Fibroblast of pulmonary artery (primary cell): Measurements from ENCODE around the gene MINDY3.
"Not testable (repeated sequence)": the region's sequence is repeated elsewhere in the genome, so short reads cannot be mapped to it uniquely, and the experiment has no call there.

Experiments
- DNase-seq: peaks from one replicate; pipeline ENCODE4 v3.0.0-alpha.2; 2010; ENCODE audit warnings: low read depth
- H3K4me3 ChIP-seq: replicated peaks from 2 replicates; pipeline ENCODE4 v1.5.1; 2011; ENCODE audit warnings: low read depth, mild to moderate bottlenecking, control low read depth, low read length, moderate library complexity
- CTCF ChIP-seq: IDR thresholded peaks from 2 replicates; pipeline ENCODE4 v1.5.1; 2011; ENCODE audit warnings: mild to moderate bottlenecking, control low read depth, low read length, inconsistent platforms; ENCODE audit errors: missing control alignments

The MINDY3 gene

GRCh38 chr10:15857107-15857575, 3.2 kb downstream of the MINDY3 start:
- H3K4me3 ChIP-seq: no peak overlapping the region
- no peak for TF ChIP-seq CTCF
- no peak for DNase-seq

- no peak for TF ChIP-seq CTCF
- no peak for DNase-seq
- no peak overlapping the region for H3K4me3 ChIP-seq
Observed at GRCh38 chr10:15856328-15857015, 3.8 kb downstream of the MINDY3 start.

- TF ChIP-seq CTCF: no peak
- no peak for DNase-seq
- no peak overlapping the region for H3K4me3 ChIP-seq
Observed at GRCh38 chr10:15853800-15854199, 6.5 kb downstream of the MINDY3 start.

- TF ChIP-seq CTCF: no peak
- DNase-seq: peak; percentile 48
- H3K4me3 ChIP-seq: no peak overlapping the region
Observed at GRCh38 chr10:15852111-15852557, 8.2 kb downstream of the MINDY3 start.

GRCh38 chr10:15850337-15850978, 9.8 kb downstream of the MINDY3 start:
- H3K4me3 ChIP-seq, DNase-seq: not testable (repeated sequence)

GRCh38 chr10:15849316-15849715, 11.0 kb downstream of the MINDY3 start:
- no peak for DNase-seq
- no peak for TF ChIP-seq CTCF
- H3K4me3 ChIP-seq: no peak overlapping the region

- no peak for DNase-seq
- no peak overlapping the region for H3K4me3 ChIP-seq
- no peak for TF ChIP-seq CTCF
Observed at GRCh38 chr10:15847481-15847880, 12.8 kb downstream of the MINDY3 start.
